Endothelial cell of umbilical vein (primary cell): ENCODE results near the gene PCBP4.
A peak's percentile ranks its signal among the peaks of the same experiment; 100 is the strongest.

Experiments used
- EZH2 ChIP-seq: IDR thresholded peaks from 2 replicates; pipeline ENCODE4 v1.6.1; 2012; ENCODE audit warnings: borderline replicate concordance, low read depth, mild to moderate bottlenecking, moderate library complexity, low read length, inconsistent platforms; ENCODE audit not compliant: severe bottlenecking
- FOS ChIP-seq: IDR thresholded peaks from 2 replicates; pipeline ENCODE4 v1.6.1; 2011; ENCODE audit warnings: mild to moderate bottlenecking, low read length, moderate library complexity, borderline replicate concordance; ENCODE audit not compliant: insufficient read depth
- JUN ChIP-seq: IDR thresholded peaks from 2 replicates; pipeline ENCODE4 v1.6.1; 2011; ENCODE audit warnings: borderline replicate concordance, low read depth; ENCODE audit not compliant: insufficient read length, insufficient read depth
- MYC ChIP-seq: IDR thresholded peaks from one replicate; pipeline ENCODE4 v1.6.1; 2011; ENCODE audit warnings: mild to moderate bottlenecking, low read depth, low read length
- POLR2A ChIP-seq: IDR thresholded peaks from 2 replicates; pipeline ENCODE4 v1.6.1; 2012; ENCODE audit warnings: low read depth, mild to moderate bottlenecking, control low read depth, low read length
- POLR2AphosphoS5 ChIP-seq: IDR thresholded peaks from 2 replicates; pipeline ENCODE4 v1.6.1; 2012; ENCODE audit warnings: low read depth, mild to moderate bottlenecking, control low read depth, low read length, moderate library complexity; ENCODE audit not compliant: insufficient read depth
- TF ChIP-seq, protein P1 (sequence below), 2 donors: IDR thresholded peaks; 1 replicate in 1 of 2; 2 replicates in 1 of 2; pipeline ENCODE4 v1.5.1; 2011; ENCODE audit warnings: low read length in 2 of 2, mild to moderate bottlenecking in 2 of 2, moderate library complexity in 2 of 2, control low read depth in 1 of 2, inconsistent platforms in 1 of 2, low read depth in 1 of 2; ENCODE audit not compliant: insufficient read depth in 1 of 2; ENCODE audit errors: extremely low read depth in 1 of 2
- TF ChIP-seq, protein P2 (sequence below): IDR thresholded peaks from 2 replicates; pipeline ENCODE4 v1.6.1; 2011; ENCODE audit not compliant: insufficient read depth, insufficient read length

DNA sequence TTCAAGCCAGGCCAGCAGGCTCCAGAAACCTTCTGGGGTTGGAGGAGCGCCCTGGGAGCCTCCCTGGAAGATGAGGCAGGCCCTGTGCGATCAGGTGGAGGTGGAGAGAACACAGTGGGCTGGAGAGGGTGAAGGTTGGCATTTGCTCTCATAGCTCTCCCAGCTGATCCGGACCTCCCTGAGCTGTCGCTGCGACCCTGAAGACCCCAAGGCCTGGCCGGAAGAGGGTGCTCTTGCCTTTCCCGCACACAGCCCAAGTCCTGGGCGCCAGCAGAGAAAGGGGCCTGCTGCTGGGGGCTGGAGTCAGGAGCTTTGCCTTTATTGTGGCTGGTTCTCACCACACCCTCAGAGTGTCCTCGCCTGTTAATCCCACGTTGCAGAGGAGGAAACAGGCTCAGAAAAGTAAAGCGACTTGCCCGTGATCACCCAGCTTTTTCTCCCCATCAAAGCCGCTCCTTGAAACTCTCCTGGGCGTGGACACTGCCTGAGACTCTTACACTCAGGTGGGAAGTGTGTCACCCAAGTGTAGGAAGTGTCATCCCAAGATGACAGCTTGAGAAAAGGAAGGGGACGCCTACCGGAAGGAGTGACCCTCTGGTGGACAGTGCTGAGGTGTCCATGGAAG is 37.0 kb upstream of the PCBP4 start:
- no peak for TF ChIP-seq POLR2AphosphoS5
- no peak for TF ChIP-seq POLR2A
- TF ChIP-seq, protein P1, sequence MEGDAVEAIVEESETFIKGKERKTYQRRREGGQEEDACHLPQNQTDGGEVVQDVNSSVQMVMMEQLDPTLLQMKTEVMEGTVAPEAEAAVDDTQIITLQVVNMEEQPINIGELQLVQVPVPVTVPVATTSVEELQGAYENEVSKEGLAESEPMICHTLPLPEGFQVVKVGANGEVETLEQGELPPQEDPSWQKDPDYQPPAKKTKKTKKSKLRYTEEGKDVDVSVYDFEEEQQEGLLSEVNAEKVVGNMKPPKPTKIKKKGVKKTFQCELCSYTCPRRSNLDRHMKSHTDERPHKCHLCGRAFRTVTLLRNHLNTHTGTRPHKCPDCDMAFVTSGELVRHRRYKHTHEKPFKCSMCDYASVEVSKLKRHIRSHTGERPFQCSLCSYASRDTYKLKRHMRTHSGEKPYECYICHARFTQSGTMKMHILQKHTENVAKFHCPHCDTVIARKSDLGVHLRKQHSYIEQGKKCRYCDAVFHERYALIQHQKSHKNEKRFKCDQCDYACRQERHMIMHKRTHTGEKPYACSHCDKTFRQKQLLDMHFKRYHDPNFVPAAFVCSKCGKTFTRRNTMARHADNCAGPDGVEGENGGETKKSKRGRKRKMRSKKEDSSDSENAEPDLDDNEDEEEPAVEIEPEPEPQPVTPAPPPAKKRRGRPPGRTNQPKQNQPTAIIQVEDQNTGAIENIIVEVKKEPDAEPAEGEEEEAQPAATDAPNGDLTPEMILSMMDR (IDR thresholded peaks at IDR 0.05; ENCODE audit: extremely low read depth in 1 of 2, insufficient read depth in 1 of 2, low read depth in 1 of 2, low read length in 2 of 2): peak; percentile 24 to 42
- TF ChIP-seq, protein P2, sequence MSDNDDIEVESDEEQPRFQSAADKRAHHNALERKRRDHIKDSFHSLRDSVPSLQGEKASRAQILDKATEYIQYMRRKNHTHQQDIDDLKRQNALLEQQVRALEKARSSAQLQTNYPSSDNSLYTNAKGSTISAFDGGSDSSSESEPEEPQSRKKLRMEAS: no peak
- TF ChIP-seq JUN: no peak
- TF ChIP-seq FOS: no peak
- no peak for TF ChIP-seq EZH2
- TF ChIP-seq MYC: no peak
